ENCODE results near the gene MCM5. TPM values are rescaled to one million over a fixed set of nuclear protein-coding genes. Genes with fewer than 3 reads are reported as not detected.
A peak's percentile ranks its signal among the peaks of the same experiment; 100 is the strongest.

Gene MCM5
- total RNA-seq, 4 donors from 2014 or later: 11.6 to 26.6 (median 13.3) TPM

GRCh38 chr22:35443790-35444684 is 44.1 kb downstream of the MCM5 start:
- no peaks in the 10 kb centered on the region for H3K27me3 ChIP-seq
- WGBS, 2 donors (ENCODE audit: low coverage in 1 of 2): 81 to 100% methylated on average over 1 to 11 of the region's 11 CpGs
- TF ChIP-seq POLR2AphosphoS5 (IDR thresholded peaks at IDR 0.05) (no peak), POLR2A (IDR thresholded peaks at IDR 0.05) (no peak), EP300 (IDR thresholded peaks at IDR 0.05; ENCODE audit: low read depth) (no peak), CTCF (IDR thresholded peaks at IDR 0.05) (no peak)
- in situ Hi-C loops (cut with MboI; ENCODE audit: low pct_ligation_motif_present in 1 of 4, low pct_unique_long_range_greater_than_20kb in 1 of 4, low sequenced_read_pairs in 3 of 4) (no loop called here), intact Hi-C loops (cut with DNase I; ENCODE audit: low total_unique reads) (no loop called here)
- H3K9me3 ChIP-seq: no peaks in the 10 kb centered on the region
- H3K27ac ChIP-seq: no peak overlapping the region
- no peaks in the 10 kb centered on the region for H3K36me3 ChIP-seq
- DNase-seq: no peak
- H3K4me1 ChIP-seq: peaks cover 9 to 22% (median 17%) of the 10 kb centered on the region in 4 donors
- H3K4me3 ChIP-seq: no peak overlapping the region

DNA sequence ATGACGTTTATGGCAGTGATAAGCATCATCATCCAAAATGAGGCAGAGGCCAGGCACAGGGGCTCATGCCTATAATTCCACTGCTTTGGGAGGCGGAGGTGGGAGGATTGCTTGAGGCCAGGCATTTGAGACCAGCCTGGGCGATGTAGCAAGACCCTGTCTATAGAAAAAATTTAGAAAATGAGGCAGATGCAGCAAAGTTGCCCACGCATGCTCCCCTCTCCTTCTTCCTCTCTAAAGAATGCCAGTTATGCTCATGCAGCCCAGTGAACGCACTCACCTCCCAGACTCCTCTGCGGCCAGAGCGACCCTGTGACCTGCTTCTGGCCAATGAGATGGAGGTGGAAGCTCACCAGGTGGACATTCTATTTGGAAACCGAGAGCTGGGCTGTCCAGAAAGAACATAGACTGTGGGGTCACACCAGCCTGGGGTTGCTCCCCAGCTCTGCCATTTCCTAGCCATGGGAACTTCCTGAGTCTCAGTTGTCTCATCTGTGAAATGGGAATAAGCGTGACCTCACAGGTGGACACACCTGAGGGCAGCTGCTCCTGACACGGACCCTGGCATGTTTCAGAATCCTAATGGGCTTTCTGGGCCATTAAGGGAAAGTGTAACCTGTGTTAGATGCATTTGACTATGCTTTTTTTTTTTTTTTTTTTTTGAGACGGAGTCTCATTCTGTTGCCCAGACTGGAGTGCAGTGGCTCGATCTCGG is 44.9 kb downstream of the MCM5 start:
- Histone ChIP-seq H3K4me3 (no peak overlapping the region), H3K9me3 (no peaks in the 10 kb centered on the region), H3K27me3 (no peaks in the 10 kb centered on the region), H3K36me3 (no peaks in the 10 kb centered on the region), H3K4me1 (peaks cover 9 to 28% (median 17%) of the 10 kb centered on the region in 4 donors), H3K27ac (no peak overlapping the region)
- intact Hi-C loops (cut with DNase I; ENCODE audit: low total_unique reads): no loop called here
- 93 to 100% methylated on average over 1 to 13 of the region's 13 CpGs for WGBS, 2 donors (ENCODE audit: low coverage in 1 of 2)
- in situ Hi-C loops (cut with MboI; ENCODE audit: low pct_ligation_motif_present in 1 of 4, low pct_unique_long_range_greater_than_20kb in 1 of 4, low sequenced_read_pairs in 3 of 4): no loop called here
- TF ChIP-seq POLR2A (IDR thresholded peaks at IDR 0.05) (no peak), EP300 (IDR thresholded peaks at IDR 0.05; ENCODE audit: low read depth) (no peak), POLR2AphosphoS5 (IDR thresholded peaks at IDR 0.05) (no peak), CTCF (IDR thresholded peaks at IDR 0.05) (no peak)
- DNase-seq: no peak

DNA sequence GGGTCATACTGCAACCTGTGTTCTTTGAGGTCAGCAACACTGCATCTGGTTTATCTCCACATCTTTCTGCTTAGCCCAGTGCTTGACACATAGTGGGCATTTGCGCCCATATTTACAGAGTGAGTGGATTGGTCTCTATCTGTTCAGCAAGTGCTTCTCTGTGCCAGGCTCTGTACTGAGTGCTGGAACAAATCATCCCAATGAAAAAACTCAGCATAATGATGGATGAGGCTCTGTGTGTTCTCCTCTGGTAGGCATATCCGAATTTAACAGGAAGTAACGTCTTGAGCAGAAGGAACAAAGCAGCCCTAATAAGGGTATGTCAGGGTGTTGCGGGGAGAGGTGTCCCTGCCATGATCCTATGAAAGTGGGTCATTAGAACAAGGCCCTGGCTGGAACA is 46.0 kb downstream of the MCM5 start:
- no peak for TF ChIP-seq POLR2A (IDR thresholded peaks at IDR 0.05)
- TF ChIP-seq EP300 (IDR thresholded peaks at IDR 0.05; ENCODE audit: low read depth): peak; percentile 93
- TF ChIP-seq POLR2AphosphoS5 (IDR thresholded peaks at IDR 0.05): peak; percentile 82 to 91 (median 88)
- TF ChIP-seq CTCF (IDR thresholded peaks at IDR 0.05): no peak
- DNase-seq: no peak

GRCh38 chr22:35446365-35446764 is 46.4 kb downstream of the MCM5 start:
- Histone ChIP-seq H3K4me1 (peaks cover 10 to 29% (median 18%) of the 10 kb centered on the region in 4 donors), H3K27ac (peak overlapping the region; percentile 69 to 83 (median 72)), H3K9me3 (no peaks in the 10 kb centered on the region), H3K27me3 (no peaks in the 10 kb centered on the region), H3K36me3 (no peaks in the 10 kb centered on the region), H3K4me3 (no peak overlapping the region)
- in situ Hi-C loops (cut with MboI; ENCODE audit: low pct_ligation_motif_present in 1 of 4, low pct_unique_long_range_greater_than_20kb in 1 of 4, low sequenced_read_pairs in 3 of 4): no loop called here
- DNase-seq: peak; percentile 57
- TF ChIP-seq CTCF (IDR thresholded peaks at IDR 0.05): no peak
- TF ChIP-seq EP300 (IDR thresholded peaks at IDR 0.05; ENCODE audit: low read depth): no peak
- TF ChIP-seq POLR2A (IDR thresholded peaks at IDR 0.05): no peak
- no peak for TF ChIP-seq POLR2AphosphoS5 (IDR thresholded peaks at IDR 0.05)
- 73% methylated on average over 6 to 13 of the region's 13 CpGs for WGBS, 2 donors (ENCODE audit: low coverage in 1 of 2)
- intact Hi-C loops (cut with DNase I; ENCODE audit: low total_unique reads): no loop called here

More for the DNA sequence above, 46.0 kb downstream of the MCM5 start:
- Histone ChIP-seq H3K27me3 (no peaks in the 10 kb centered on the region), H3K4me1 (peaks cover 9 to 28% (median 17%) of the 10 kb centered on the region in 4 donors), H3K4me3 (no peak overlapping the region), H3K9me3 (no peaks in the 10 kb centered on the region), H3K36me3 (no peaks in the 10 kb centered on the region), H3K27ac (peak overlapping the region; percentile 69 to 83 (median 72))
- intact Hi-C loops (cut with DNase I; ENCODE audit: low total_unique reads): no loop called here
- WGBS, 2 donors (ENCODE audit: low coverage in 1 of 2): 30 to 62% methylated on average over 2 to 4 of the region's 4 CpGs
- in situ Hi-C loops (cut with MboI; ENCODE audit: low pct_ligation_motif_present in 1 of 4, low pct_unique_long_range_greater_than_20kb in 1 of 4, low sequenced_read_pairs in 3 of 4): no loop called here

Data from transverse colon (tissue), 4 donors.